Renal pelvis (tissue), 12 donors: ENCODE measurements around the gene RBMY1B. TPM values are rescaled to one million over a fixed set of nuclear protein-coding genes. Genes with fewer than 3 reads are reported as not detected.
"Not testable (repeated sequence)": the region's sequence is repeated elsewhere in the genome, so short reads cannot be mapped to it uniquely, and the experiment has no call there.

ENCODE experiments used
- DNase-seq: peaks from one replicate; pipeline ENCODE4 v3.0.0-alpha.2; 2013
- long read RNA-seq, 16 experiments: transcript quantifications; one replicate each; lab custom pipeline, GENCODE V29; 2026
- polyA plus RNA-seq, 3 donors: library from polyadenylated mRNA; unstranded; fragments of 120-200 nt; gene quantifications; one replicate each; pipeline ENCODE4 v1.2.1, GENCODE V29; 2013; ENCODE audit not compliant: insufficient read length in 3 of 3

The RBMY1B gene
- not detected for polyA plus RNA-seq
- long read RNA-seq, donor 1, result 0 reads
- long read RNA-seq, donor 2, result 0 reads
- long read RNA-seq, donor 3, result 0 reads
- long read RNA-seq, donor 4, result 0 reads
- long read RNA-seq, donor 5, result 0 reads
- long read RNA-seq, donor 6, result 0 reads
- long read RNA-seq, donor 7, result 0 reads
- long read RNA-seq, donor 8, result 0 reads
- long read RNA-seq, donor 9, result 0 reads
- long read RNA-seq, donor 10, result 0 reads
- long read RNA-seq, donor 11, result 0 reads
- long read RNA-seq, donor 12, result 0 reads
- long read RNA-seq, donor 13, result 0 reads
- long read RNA-seq, donor 14, result 0 reads
- long read RNA-seq, donor 15, result 0 reads
- long read RNA-seq, donor 16, result 0 reads

GRCh38 chrY:21511038-21511437 is at the start of gene RBMY1B:
RBMY1B (plus strand) TSS chrY:21511338; CDS start chrY:21513351, 2,013 bp downstream.
- DNase-seq, result not testable (repeated sequence)

GRCh38 chrY:21462915-21463314 is 48.2 kb upstream of the RBMY1B start:
- DNase-seq, result not testable (repeated sequence)

GRCh38 chrY:21482967-21483366 is 28.2 kb upstream of the RBMY1B start:
- no peak for DNase-seq

- DNase-seq, result not testable (repeated sequence)
These were observed 23.4 kb downstream of the RBMY1B start, which contains the start of gene RBMY1A1 for GRCh38 chrY:21534579-21534978. RBMY1A1 (plus strand) TSS chrY:21534879; CDS start chrY:21536892, 2,013 bp downstream.

- DNase-seq, result not testable (repeated sequence)
These were observed 48.3 kb downstream of the RBMY1B start for GRCh38 chrY:21559316-21559984.

Other genes starting within 250 kb of the RBMY1B start
- gene RBMY1A1, start 23.5 kb downstream of the RBMY1B start, polyA plus RNA-seq, result not detected